ENCODE results near the gene ZMYM3. TPM values are rescaled to one million over a fixed set of nuclear protein-coding genes. Genes with fewer than 3 reads are reported as not detected.

Gene ZMYM3
- total RNA-seq, 1 donor from 2014 or later, result 8.5 TPM

- no peak for ATAC-seq
Measured at GRCh38 chrX:71210816-71211215, 43.1 kb downstream of the ZMYM3 start.

- no peak for ATAC-seq
Measured at GRCh38 chrX:71199252-71200008, 54.5 kb downstream of the ZMYM3 start.

- ATAC-seq, result no peak
Measured at GRCh38 chrX:71198066-71198465, 55.9 kb downstream of the ZMYM3 start.

- ATAC-seq, result no peak
Measured at GRCh38 chrX:71195964-71196649, 57.8 kb downstream of the ZMYM3 start.

- no peak for ATAC-seq
Measured at GRCh38 chrX:71191248-71191647, 62.7 kb downstream of the ZMYM3 start.

Other genes starting within 250 kb of the ZMYM3 start
- gene SNX12, start 185.8 kb downstream of the ZMYM3 start, total RNA-seq, result 57.3 TPM
- 6.4 TPM for gene FOXO4, start 158.3 kb downstream of the ZMYM3 start, total RNA-seq
- not detected for gene CXorf65, start 147.4 kb downstream of the ZMYM3 start, total RNA-seq
- 1.9 TPM for gene IL2RG, start 142.6 kb downstream of the ZMYM3 start, total RNA-seq
- gene MED12, start 135.5 kb downstream of the ZMYM3 start, total RNA-seq, result 23.3 TPM
- 0.08 TPM for gene NLGN3, start 109.3 kb downstream of the ZMYM3 start, total RNA-seq
- gene GJB1, start 30.9 kb downstream of the ZMYM3 start, total RNA-seq, result 0.12 TPM
- gene NONO, start 29.5 kb upstream of the ZMYM3 start, total RNA-seq, result 192 TPM
- gene ITGB1BP2, start 47.6 kb upstream of the ZMYM3 start, total RNA-seq, result 0.56 TPM
- gene TAF1, start 112.2 kb upstream of the ZMYM3 start, total RNA-seq, result 16.7 TPM